Measurements from ENCODE around the gene TMEM95. TPM values are rescaled to one million over a fixed set of nuclear protein-coding genes. Genes with fewer than 3 reads are reported as not detected.

The TMEM95 gene
- total RNA-seq (not detected), polyA plus RNA-seq (ENCODE audit: insufficient read length in 6 of 6) (not detected)
- long read RNA-seq, donor 1: 0 reads
- long read RNA-seq, donor 2: 0 reads
- long read RNA-seq, donor 3: 0 reads
- long read RNA-seq, donor 4: 0 reads
- long read RNA-seq, donor 5: 0 reads
- long read RNA-seq, donor 6: 0 reads
- long read RNA-seq, donor 7: 0 reads
- long read RNA-seq, donor 8: 0 reads
- long read RNA-seq, donor 9: 0 reads
- long read RNA-seq, donor 10: 0 reads
- long read RNA-seq, donor 11: 0 reads
- long read RNA-seq, donor 12: 0 reads

- peak within 1 kb of the TSS in 1 of 2 donors; percentile 33 for H3K27ac ChIP-seq
- H3K9me3 ChIP-seq: no peaks in the 10 kb centered on the region
- H3K4me1 ChIP-seq: peaks cover 13 to 50% of the 10 kb centered on the region in 2 donors
- DNase-seq (peak in 2 of 4 donors; percentile 34 to 79), ATAC-seq (no peak)
- H3K4me3 ChIP-seq: no peak within 1 kb of the TSS
- intact Hi-C loops (cut with DNase I): loop anchor here in 1 of 2 donors (5.0 to 10.0 kb wide), 2 partner anchors 80 to 207 kb away; partner anchors contain the start of genes FGF11, SENP3 and TMEM102
- no peaks in the 10 kb centered on the region for H3K27me3 ChIP-seq
- TF ChIP-seq CTCF (IDR thresholded peaks at IDR 0.05): no peak
- H3K36me3 ChIP-seq: no peaks in the 10 kb centered on the region
Observed at GRCh38 chr17:7355053-7355452, at the start of gene TMEM95. Gene TMEM95 (plus strand): TSS chr17:7355156. CDS start chr17:7355205, 49 bp downstream.

GRCh38 chr17:7306911-7307685, 47.9 kb upstream of the TMEM95 start, which contains the start of gene EIF5A:
Gene EIF5A (plus strand): TSS chr17:7307628. CDS start chr17:7309636, 2,008 bp downstream.
- Histone ChIP-seq H3K27me3 (no peaks in the 10 kb centered on the region), H3K36me3 (peaks cover 4 to 30% of the 10 kb centered on the region in 2 donors), H3K4me3 (peak within 1 kb of the TSS; percentile 89 to 97), H3K4me1 (peaks cover 17 to 37% of the 10 kb centered on the region in 2 donors), H3K27ac (peak within 1 kb of the TSS; percentile 96), H3K9me3 (no peaks in the 10 kb centered on the region)
- intact Hi-C loops (cut with DNase I): no loop called here
- TF ChIP-seq CTCF (IDR thresholded peaks at IDR 0.05): no peak
- DNase-seq (peak; percentile 100), ATAC-seq (peak; percentile 87)

DNA sequence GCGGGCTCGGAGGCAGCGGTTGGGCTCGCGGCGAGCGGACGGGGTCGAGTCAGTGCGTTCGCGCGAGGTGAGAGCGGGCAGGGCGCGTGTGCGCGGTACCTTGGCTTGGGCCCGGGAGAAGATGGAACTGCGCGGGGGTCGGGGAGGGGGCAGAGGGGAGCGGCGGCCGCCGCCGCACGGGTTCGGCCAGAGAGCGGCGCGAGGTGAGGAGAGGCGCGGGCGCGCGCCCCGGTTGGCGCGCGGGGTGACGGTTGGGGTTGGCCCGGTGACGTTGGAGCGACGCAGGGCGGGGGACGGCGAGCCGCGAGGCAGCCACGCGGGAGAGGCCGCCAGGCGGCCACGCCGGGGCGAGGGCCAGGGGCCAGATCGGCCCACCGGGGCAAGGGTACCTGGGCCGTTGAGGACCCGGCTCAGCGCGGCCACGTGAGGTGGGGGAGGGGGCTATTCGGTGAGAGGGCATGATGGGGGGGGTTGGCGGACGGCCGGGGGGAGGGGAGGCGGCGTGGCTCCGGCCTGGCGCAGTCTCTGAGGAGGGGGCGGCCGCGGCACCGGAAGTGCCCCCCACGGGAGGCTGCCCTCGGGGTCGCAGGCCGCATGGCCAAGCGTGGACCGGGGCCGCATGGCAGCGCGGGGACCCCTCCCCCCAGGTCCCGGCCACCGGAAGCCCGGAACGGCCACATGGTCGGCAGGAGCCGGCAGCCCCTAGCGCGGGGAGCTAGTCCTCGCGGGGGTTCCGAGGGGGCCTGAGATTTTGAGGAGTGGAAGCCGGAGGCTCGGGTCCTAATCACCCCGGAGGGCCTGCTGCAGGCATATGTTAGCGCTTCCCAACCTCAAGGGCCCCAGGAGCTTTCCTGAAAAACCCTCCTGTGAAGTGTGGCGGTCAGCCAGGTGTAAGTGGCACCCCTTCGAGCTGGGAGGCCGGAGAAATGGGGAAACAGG, 47.0 kb upstream of the TMEM95 start:
- peak; percentile 12 for ATAC-seq
- DNase-seq: peak in 2 of 4 donors; percentile 64 to 90
- Histone ChIP-seq H3K4me3 (peak overlapping the region; percentile 89 to 97), H3K36me3 (peaks cover 4 to 39% of the 10 kb centered on the region in 2 donors), H3K9me3 (no peaks in the 10 kb centered on the region), H3K4me1 (peaks cover 17 to 43% of the 10 kb centered on the region in 2 donors), H3K27ac (peak overlapping the region; percentile 96), H3K27me3 (no peaks in the 10 kb centered on the region)
- TF ChIP-seq CTCF (IDR thresholded peaks at IDR 0.05): no peak
- intact Hi-C loops (cut with DNase I): no loop called here

DNA sequence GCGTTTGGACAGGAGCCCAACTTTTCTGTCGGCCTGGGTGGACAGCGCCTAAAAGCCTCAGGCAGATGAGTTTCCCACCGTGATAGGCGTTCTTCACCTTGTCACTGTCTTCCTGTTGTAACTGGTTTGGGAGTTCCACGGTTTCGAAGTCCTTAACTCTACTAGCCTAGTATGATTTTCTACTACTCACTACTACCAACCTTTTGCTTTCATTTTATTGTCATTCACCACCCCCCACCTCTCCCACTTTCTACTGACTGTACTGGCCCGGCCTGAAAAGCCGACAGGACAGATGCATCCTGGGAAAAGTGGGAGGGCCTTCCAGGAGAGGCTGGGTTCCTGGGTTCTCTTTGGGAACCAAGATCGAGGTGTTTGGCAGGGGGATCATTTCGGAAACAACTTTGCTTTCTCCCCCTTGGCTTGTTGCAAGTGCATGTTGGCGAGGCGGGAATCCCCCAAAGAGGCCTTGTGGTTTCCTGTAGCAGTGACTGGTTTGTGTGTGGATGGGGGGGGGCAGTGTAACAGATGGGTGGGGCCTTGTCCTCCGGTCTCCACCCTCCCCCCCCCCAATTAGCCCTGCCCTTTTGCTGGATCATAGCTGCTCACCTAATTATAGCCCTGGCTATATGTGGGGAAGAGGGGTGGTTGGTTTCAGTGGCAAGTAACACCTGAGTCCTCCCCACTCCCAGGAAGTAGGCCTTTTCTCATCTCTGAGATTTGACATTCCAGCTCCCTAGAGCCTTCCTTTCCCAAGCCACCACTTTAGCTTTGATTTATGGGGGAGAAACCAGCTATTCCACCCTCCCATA, 46.1 kb upstream of the TMEM95 start:
- ATAC-seq (peak; percentile 53), DNase-seq (peak in 2 of 4 donors; percentile 74 to 81)
- peaks cover 7 to 48% of the 10 kb centered on the region in 2 donors for H3K36me3 ChIP-seq
- peak overlapping the region; percentile 96 for H3K27ac ChIP-seq
- peak overlapping the region; percentile 89 to 97 for H3K4me3 ChIP-seq
- no peaks in the 10 kb centered on the region for H3K27me3 ChIP-seq
- intact Hi-C loops (cut with DNase I): no loop called here
- TF ChIP-seq CTCF (IDR thresholded peaks at IDR 0.05): no peak
- H3K4me1 ChIP-seq: peaks cover 23 to 51% of the 10 kb centered on the region in 2 donors
- no peaks in the 10 kb centered on the region for H3K9me3 ChIP-seq
